Type B pancreatic cell (in vitro differentiated cells): ENCODE measurements around the gene MKLN1. TPM values are rescaled to one million over a fixed set of nuclear protein-coding genes. Genes with fewer than 3 reads are reported as not detected.

Experiments
- DNase-seq: peaks from one replicate; pipeline ENCODE4 v3.0.0; 2021; ENCODE audit warnings: mixed read lengths; ENCODE audit not compliant: unreplicated experiment; ENCODE audit errors: extremely low spot score
- H3K27ac Mint-ChIP-seq: 2 replicates; pipeline ENCODE4 v1.8.0; 2021; ENCODE audit warnings: mild to moderate bottlenecking, mixed read lengths
- H3K27me3 Mint-ChIP-seq: 2 replicates; pipeline ENCODE4 v1.8.0; 2021; ENCODE audit warnings: mixed read lengths
- H3K36me3 Mint-ChIP-seq: 2 replicates; pipeline ENCODE4 v1.8.0; 2021; ENCODE audit warnings: mixed read lengths
- H3K4me1 Mint-ChIP-seq: one replicate; pipeline ENCODE4 v1.8.0; 2021; ENCODE audit warnings: mixed read lengths; ENCODE audit not compliant: unreplicated experiment
- H3K4me3 Mint-ChIP-seq: 2 replicates; pipeline ENCODE4 v1.8.0; 2021; ENCODE audit warnings: mild to moderate bottlenecking, mixed read lengths
- H3K9me3 Mint-ChIP-seq: 2 replicates; pipeline ENCODE4 v1.8.0; 2021; ENCODE audit warnings: mixed read lengths
- CTCF ChIP-seq: fragments of 200-600 bp; sonication (generic); conservative IDR thresholded peaks from 2 replicates; pipeline ENCODE4 v1.5.0; 2021; ENCODE audit warnings: antibody characterized with exemption, mild to moderate bottlenecking
- total RNA-seq: library from RNA; stranded (reverse); gene quantifications from 2 replicates; pipeline ENCODE4 v1.2.1, GENCODE V29; 2021; ENCODE audit warnings: low replicate concordance

Gene MKLN1
- total RNA-seq, 1 donor from 2014 or later: 47.7 TPM

GRCh38 chr7:131357282-131357880 is 29.7 kb downstream of the MKLN1 start:
- Mint-ChIP-seq H3K27me3 (no peaks in the 10 kb centered on the region), H3K27ac (no peak overlapping the region), H3K4me3 (no peak overlapping the region), H3K9me3 (no peaks in the 10 kb centered on the region), H3K36me3 (no peaks in the 10 kb centered on the region), H3K4me1 (peaks cover 8% of the 10 kb centered on the region)
- DNase-seq: no peak
- TF ChIP-seq CTCF: no peak

GRCh38 chr7:131358636-131359035 is 31.0 kb downstream of the MKLN1 start:
- Mint-ChIP-seq H3K4me3 (no peak overlapping the region), H3K4me1 (peaks cover 8% of the 10 kb centered on the region), H3K27ac (no peak overlapping the region), H3K36me3 (no peaks in the 10 kb centered on the region), H3K27me3 (no peaks in the 10 kb centered on the region), H3K9me3 (no peaks in the 10 kb centered on the region)
- DNase-seq: no peak
- TF ChIP-seq CTCF: no peak

- H3K4me1 Mint-ChIP-seq: peaks cover 8% of the 10 kb centered on the region
- no peaks in the 10 kb centered on the region for H3K27me3 Mint-ChIP-seq
- H3K9me3 Mint-ChIP-seq: no peaks in the 10 kb centered on the region
- no peak for DNase-seq
- TF ChIP-seq CTCF: no peak
- no peak overlapping the region for H3K4me3 Mint-ChIP-seq
- H3K27ac Mint-ChIP-seq: no peak overlapping the region
- H3K36me3 Mint-ChIP-seq: no peaks in the 10 kb centered on the region
These were observed 31.6 kb downstream of the MKLN1 start for GRCh38 chr7:131359136-131359776.

- H3K4me3 Mint-ChIP-seq: no peak overlapping the region
- DNase-seq: no peak
- no peak overlapping the region for H3K27ac Mint-ChIP-seq
- peaks cover 5% of the 10 kb centered on the region for H3K36me3 Mint-ChIP-seq
- H3K4me1 Mint-ChIP-seq: peaks cover 7% of the 10 kb centered on the region
- H3K9me3 Mint-ChIP-seq: no peaks in the 10 kb centered on the region
- H3K27me3 Mint-ChIP-seq: no peaks in the 10 kb centered on the region
- no peak for TF ChIP-seq CTCF
These were observed 36.0 kb downstream of the MKLN1 start for GRCh38 chr7:131363719-131364118.

- Mint-ChIP-seq H3K4me1 (peaks cover 4% of the 10 kb centered on the region), H3K4me3 (no peak overlapping the region), H3K27ac (no peak overlapping the region), H3K36me3 (peaks cover 5% of the 10 kb centered on the region), H3K27me3 (no peaks in the 10 kb centered on the region), H3K9me3 (no peaks in the 10 kb centered on the region)
- TF ChIP-seq CTCF: no peak
- no peak for DNase-seq
These were observed 37.2 kb downstream of the MKLN1 start for GRCh38 chr7:131364767-131365344.
